H1 (cell line): Measurements from ENCODE around the gene GSE1. TPM values are rescaled to one million over a fixed set of nuclear protein-coding genes. Genes with fewer than 3 reads are reported as not detected.

ENCODE experiments used
- CTCF ChIA-PET: fragments of 300-600 bp; sonication (Branson Sonifier 250); formaldehyde crosslinking; loops from one replicate; lab custom pipeline; 2021; ENCODE audit not compliant: partially characterized antibody; lab: Charles Lee
- POLR2A ChIA-PET: fragments of 300-600 bp; sonication (Branson Sonifier 250); formaldehyde crosslinking; loops from one replicate; lab custom pipeline; 2021; ENCODE audit warnings: inconsistent platforms; ENCODE audit not compliant: partially characterized antibody; lab: Charles Lee
- DNase-seq, 2 experiments: peaks; one replicate each; pipeline versions ENCODE4 v3.0.0 to v3.0.0-alpha.2; 2010 to 2022; ENCODE audit warnings: low spot score in 2 of 2, low read depth in 1 of 2, mixed read lengths in 1 of 2
- FAIRE-seq: peaks from 2 replicates; lab custom pipeline; 2011; peaks lifted over from hg19 to GRCh38; lab: Jason Lieb, UNC
- H2AFZ ChIP-seq: 2 replicates; pipeline ENCODE4 v1.8.1; 2012; ENCODE audit warnings: low read length, inconsistent platforms
- H2AK5ac ChIP-seq: 2 replicates; pipeline ENCODE4 v1.6.1; 2013; ENCODE audit warnings: low read depth, low read length
- H2BK120ac ChIP-seq: replicated peaks from 2 replicates; pipeline ENCODE3; 2013; ENCODE audit warnings: low read depth, low read length, inconsistent platforms
- H2BK12ac ChIP-seq: 2 replicates; pipeline ENCODE4 v1.6.1; 2013; ENCODE audit warnings: low read depth, low read length
- H2BK15ac ChIP-seq: 2 replicates; pipeline ENCODE4 v1.6.1; 2013; ENCODE audit warnings: low read length
- H2BK20ac ChIP-seq: 2 replicates; pipeline ENCODE4 v1.6.1; 2013; ENCODE audit warnings: low read length
- H2BK5ac ChIP-seq: 2 replicates; pipeline ENCODE4 v1.6.1; 2013; ENCODE audit warnings: low read depth, low read length
- H3K14ac ChIP-seq: 2 replicates; pipeline ENCODE4 v1.6.1; 2013; ENCODE audit warnings: inconsistent platforms; ENCODE audit not compliant: insufficient read length
- H3K18ac ChIP-seq: 2 replicates; pipeline ENCODE4 v1.6.1; 2013; ENCODE audit warnings: low read length; ENCODE audit errors: extremely low read depth
- H3K23ac ChIP-seq: 2 replicates; pipeline ENCODE4 v1.6.1; 2013; ENCODE audit warnings: inconsistent platforms; ENCODE audit not compliant: insufficient read length
- H3K23me2 ChIP-seq: 2 replicates; pipeline ENCODE4 v1.6.1; 2013; ENCODE audit warnings: low read depth, low read length
- H3K27ac ChIP-seq: 2 replicates; pipeline ENCODE4 v1.6.1; 2011; ENCODE audit warnings: low read depth, low read length, inconsistent platforms
- H3K27me3 ChIP-seq, 4 experiments: replicated peaks in 1 of 4; 1 replicate in 1 of 4; 2 replicates in 3 of 4; pipeline versions ENCODE4 v1.6.1 to v1.8.1; 2011 to 2013; ENCODE audit warnings: low read length in 3 of 4, mild to moderate bottlenecking in 3 of 4, inconsistent platforms in 2 of 4, mixed read lengths in 2 of 4, moderate library complexity in 1 of 4; ENCODE audit not compliant: control insufficient read depth in 3 of 4, insufficient read depth in 3 of 4; ENCODE audit errors: extremely low read depth in 1 of 4
- H3K36me3 ChIP-seq, 4 experiments: 2 replicates each; pipeline versions ENCODE4 v1.6.1 to v1.8.1; 2011 to 2013; ENCODE audit warnings: mild to moderate bottlenecking in 4 of 4, low read length in 3 of 4, moderate library complexity in 2 of 4, control low read depth in 1 of 4, inconsistent platforms in 1 of 4; ENCODE audit not compliant: insufficient read depth in 4 of 4, control insufficient read depth in 2 of 4
- H3K4ac ChIP-seq: replicated peaks from 2 replicates; pipeline ENCODE3; 2013; ENCODE audit warnings: low read length, low read depth, mixed read lengths, inconsistent platforms; ENCODE audit not compliant: insufficient read length
- H3K4me1 ChIP-seq, 4 experiments: replicated peaks in 1 of 4; 1 replicate in 1 of 4; 2 replicates in 3 of 4; pipeline versions ENCODE4 v1.6.1 to v1.8.1; 2011 to 2013; ENCODE audit warnings: low read length in 3 of 4, inconsistent platforms in 2 of 4, mixed read lengths in 1 of 4; ENCODE audit not compliant: insufficient read depth in 4 of 4, control insufficient read depth in 3 of 4
- H3K4me2 ChIP-seq, 2 experiments: 2 replicates each; pipeline versions ENCODE4 v1.6.1 to v1.8.1; 2011 to 2013; ENCODE audit warnings: low read depth in 2 of 2, low read length in 2 of 2, control low read depth in 1 of 2, inconsistent platforms in 1 of 2, mild to moderate bottlenecking in 1 of 2; ENCODE audit not compliant: insufficient read depth in 1 of 2
- H3K4me3 ChIP-seq, 4 experiments: fragments of 200-600, 300-600 bp in 1 of 4; sonication (generic), shearing (Covaris generic), sonication (Bioruptor Twin) in 1 of 4; 2 replicates each; pipeline versions ENCODE4 v1.5.1 to v1.8.1; 2011 to 2016; ENCODE audit warnings: low read length in 4 of 4, low read depth in 3 of 4, control low read depth in 2 of 4, inconsistent platforms in 2 of 4, mild to moderate bottlenecking in 2 of 4, mixed read lengths in 1 of 4, moderate library complexity in 1 of 4; ENCODE audit not compliant: insufficient read depth in 2 of 4; ENCODE audit errors: extremely low read depth in 1 of 4
- H3K56ac ChIP-seq: replicated peaks from 2 replicates; pipeline ENCODE3; 2013; ENCODE audit warnings: low read depth, mild to moderate bottlenecking, mixed read lengths, low read length, inconsistent platforms; ENCODE audit not compliant: insufficient read length
- H3K79me1 ChIP-seq: 2 replicates; pipeline ENCODE4 v1.6.1; 2013; ENCODE audit warnings: low read depth, low read length, control low read depth
- H3K79me2 ChIP-seq, 2 experiments: 2 replicates each; pipeline versions ENCODE4 v1.6.1 to v1.8.1; 2012 to 2013; ENCODE audit warnings: low read length in 2 of 2, mild to moderate bottlenecking in 2 of 2, inconsistent platforms in 1 of 2; ENCODE audit not compliant: insufficient read depth in 2 of 2, control insufficient read depth in 1 of 2
- H3K9ac ChIP-seq, 4 experiments: replicated peaks in 1 of 4; 1 replicate in 1 of 4; 2 replicates in 3 of 4; pipeline versions ENCODE4 v1.6.1 to v1.8.1; 2011 to 2013; ENCODE audit warnings: low read depth in 3 of 4, low read length in 3 of 4, control low read depth in 2 of 4, mild to moderate bottlenecking in 2 of 4, moderate library complexity in 2 of 4, inconsistent platforms in 1 of 4; ENCODE audit errors: extremely low read depth in 1 of 4
- H3K9me3 ChIP-seq, 2 experiments: 2 replicates each; pipeline versions ENCODE4 v1.6.1 to v1.8.1; 2012 to 2013; ENCODE audit warnings: mild to moderate bottlenecking in 2 of 2, moderate library complexity in 2 of 2, control low read depth in 1 of 2, inconsistent platforms in 1 of 2, low read depth in 1 of 2, low read length in 1 of 2, mixed read lengths in 1 of 2; ENCODE audit not compliant: insufficient read depth in 2 of 2
- H4K20me1 ChIP-seq, 2 experiments: replicated peaks in 1 of 2; 2 replicates each; pipeline versions ENCODE3 to v1.8.1; 2011 to 2013; ENCODE audit warnings: inconsistent platforms in 2 of 2, low read length in 2 of 2, mild to moderate bottlenecking in 1 of 2; ENCODE audit not compliant: insufficient read depth in 2 of 2, control insufficient read depth in 1 of 2
- H4K5ac ChIP-seq: 2 replicates; pipeline ENCODE4 v1.6.1; 2013; ENCODE audit warnings: low read length, low read depth, mixed read lengths, inconsistent platforms; ENCODE audit not compliant: insufficient read length
- H4K8ac ChIP-seq: 2 replicates; pipeline ENCODE4 v1.8.0; 2013; ENCODE audit warnings: mild to moderate bottlenecking, moderate library complexity, low read length, inconsistent platforms; ENCODE audit not compliant: insufficient read depth; ENCODE audit errors: extremely low read depth
- H4K91ac ChIP-seq: replicated peaks from 2 replicates; pipeline ENCODE3; 2013; ENCODE audit warnings: low read length, mixed read lengths, inconsistent platforms; ENCODE audit not compliant: insufficient read length
- ASH2L ChIP-seq: fragments of 200-600, 300-600 bp; sonication (generic); IDR thresholded peaks from one replicate; pipeline ENCODE4 v1.7.1; 2017; ENCODE audit warnings: low read length
- CREB1 ChIP-seq: IDR thresholded peaks from 2 replicates; pipeline ENCODE4 v1.6.1; 2012; ENCODE audit warnings: inconsistent platforms
- E2F6 ChIP-seq: IDR thresholded peaks from 2 replicates; pipeline ENCODE4 v1.6.1; 2012; ENCODE audit warnings: inconsistent platforms
- EGR1 ChIP-seq: IDR thresholded peaks from 2 replicates; pipeline ENCODE4 v1.6.1; 2011; ENCODE audit warnings: low read depth, low read length, borderline replicate concordance
- GTF2F1 ChIP-seq: IDR thresholded peaks from 2 replicates; pipeline ENCODE4 v1.6.1; 2012; ENCODE audit warnings: low read depth, low read length, improper control_type of control experiment, borderline replicate concordance
- NANOG ChIP-seq: IDR thresholded peaks from 2 replicates; pipeline ENCODE4 v1.6.1; 2011; ENCODE audit warnings: low read length, low read depth, mild to moderate bottlenecking, inconsistent platforms; ENCODE audit not compliant: insufficient read depth, poor library complexity, severe bottlenecking
- RBBP5 ChIP-seq: IDR thresholded peaks from 2 replicates; pipeline ENCODE4 v1.7.1; 2012; ENCODE audit warnings: low read depth, mild to moderate bottlenecking, inconsistent platforms, low read length, moderate library complexity, borderline replicate concordance
- RNF2 ChIP-seq: fragments of 200-900, 300-1000 bp; sonication (generic); IDR thresholded peaks from 2 replicates; pipeline ENCODE4 v1.7.1; 2016; ENCODE audit warnings: borderline replicate concordance, low read depth, mild to moderate bottlenecking, antibody characterized with exemption, low read length; ENCODE audit not compliant: poor library complexity, severe bottlenecking; ENCODE audit errors: missing control alignments
- TAF7 ChIP-seq: optimal IDR thresholded peaks from 2 replicates; pipeline ENCODE3; 2011; ENCODE audit warnings: low read depth, mild to moderate bottlenecking, inconsistent platforms, low read length, moderate library complexity, borderline replicate concordance
- TCF12 ChIP-seq: IDR thresholded peaks from 2 replicates; pipeline ENCODE4 v1.6.1; 2011; ENCODE audit warnings: low read depth, mild to moderate bottlenecking, low read length
- TEAD4 ChIP-seq: IDR thresholded peaks from 2 replicates; pipeline ENCODE4 v1.6.1; 2012; ENCODE audit warnings: low read depth, low read length, inconsistent platforms, mixed read lengths
- YY1 ChIP-seq: IDR thresholded peaks from 2 replicates; pipeline ENCODE4 v1.6.1; 2011; ENCODE audit warnings: low read depth, mild to moderate bottlenecking, low read length
- WGBS, 2 experiments: shearing (Covaris generic) in 1 of 2; methylation state at CpG; one replicate each; pipeline versions ENCODE4 v1.1.6 to v1.1.7; 2013 to 2015; ENCODE audit warnings: low lambda C conversion rate in 2 of 2, mixed read lengths in 2 of 2, inconsistent platforms in 1 of 2, low coverage in 1 of 2, missing lambda C conversion rate in 1 of 2; ENCODE audit not compliant: insufficient replicate concordance in 2 of 2, insufficient coverage in 1 of 2, insufficient read length in 1 of 2; ENCODE audit errors: extremely low coverage in 1 of 2, missing lambda C conversion rate in 1 of 2; 5-methylcytosine and 5-hydroxymethylcytosine counted together
- polyA plus RNA-seq, 7 experiments: library from polyadenylated mRNA; depleted of rRNA in 3 of 7; stranded (reverse) in 5 of 7; unstranded in 2 of 7; fragments of >200 nt in 5 of 7; fragments of 200-250 nt in 2 of 7; gene quantifications; 1 replicate in 5 of 7; 2 replicates in 1 of 7; 4 replicates in 1 of 7; pipeline versions ENCODE4 v1.2.1 to v1.2.3, GENCODE V29; 2011 to 2013; ENCODE audit warnings: missing spikeins in 2 of 7, mixed read lengths in 2 of 7
- total RNA-seq: library from RNA; stranded (reverse); fragmentation: NEBNext Ultra II Directional; extraction: Animal tissue kit (Norgen Biotek cat#: 25700); gene quantifications from 2 replicates; pipeline ENCODE4 v1.2.1, GENCODE V29; 2021

The GSE1 gene
- total and polyA plus RNA-seq, 2 of the 8 experiments (the other 6 are each of a cell fraction or from before 2014, with no cell fraction given): 26.0 to 65.6 TPM

- no peak overlapping the region for H3K56ac ChIP-seq
- peak overlapping the region; percentile 20 for H4K8ac ChIP-seq
- no peak overlapping the region for H3K9ac ChIP-seq
- peaks cover 32 to 100% of the 10 kb centered on the region in 2 experiments for H3K79me2 ChIP-seq
- H2BK120ac ChIP-seq: no peak overlapping the region
- FAIRE-seq: no peak
- 88% methylated on average over 18 of the region's 18 CpGs; no CpG with 5 or more reads in 1 of the 2 experiments for WGBS, 2 experiments
- no peak overlapping the region for H2AK5ac ChIP-seq
- no peak overlapping the region for H4K5ac ChIP-seq
- no peak overlapping the region for H3K27ac ChIP-seq
- H3K18ac ChIP-seq: no peak overlapping the region
- peak overlapping the region in 1 of 4 experiments; percentile 50; a peak in 2 of 8 replicates for H3K4me3 ChIP-seq
- CTCF ChIA-PET: interaction anchor here (0.8 to 7.2 kb wide), 8 partner anchors 8 to 275 kb away, joined by 3 to 93 read pairs (median 4); no protein-coding TSS in a partner anchor
- peaks cover 39% of the 10 kb centered on the region for H3K79me1 ChIP-seq
- no peaks in the 10 kb centered on the region; a peak in 1 of 7 replicates for H3K27me3 ChIP-seq
- H2BK5ac ChIP-seq: no peak overlapping the region
- H3K4me1 ChIP-seq: peaks cover 0 to 19% (median 12%) of the 10 kb centered on the region in 4 experiments; a peak in 6 of 7 replicates
- H2BK20ac ChIP-seq: no peak overlapping the region
- H3K14ac ChIP-seq: no peak overlapping the region
- H2BK12ac ChIP-seq: no peak overlapping the region; the same call in 1 of the 2 replicates
- no peaks in the 10 kb centered on the region for H3K23me2 ChIP-seq
- peaks cover 9 to 10% of the 10 kb centered on the region in 2 experiments; a peak in 3 of 4 replicates for H3K9me3 ChIP-seq
- no peak overlapping the region for H3K4ac ChIP-seq
- peaks cover 69 to 74% of the 10 kb centered on the region in 2 experiments for H4K20me1 ChIP-seq
- POLR2A ChIA-PET: interaction anchor here (0.8 to 3.7 kb wide), 3 partner anchors 10 to 30 kb away, joined by 3 to 19 read pairs (median 3); no protein-coding TSS in a partner anchor
- H3K4me2 ChIP-seq: peak overlapping the region in 1 of 2 experiments; percentile 19; a peak in 2 of 4 replicates
- H3K23ac ChIP-seq: no peak overlapping the region
- no peak overlapping the region for H2AFZ ChIP-seq
- no peak overlapping the region for H2BK15ac ChIP-seq
- H4K91ac ChIP-seq: no peak overlapping the region
- H3K36me3 ChIP-seq: peaks cover 0 to 6% (median 2%) of the 10 kb centered on the region in 4 experiments; a peak in 4 of 8 replicates
- DNase-seq: no peak
- TF ChIP-seq EGR1 (no peak), RBBP5 (no peak), E2F6 (no peak), TCF12 (no peak), RNF2 (no peak), CREB1 (no peak), ASH2L (no peak), GTF2F1 (no peak), TEAD4 (no peak), TAF7 (no peak), YY1 (no peak), NANOG (no peak)
These were observed 12.5 kb downstream of the GSE1 start for GRCh38 chr16:85625485-85626117.
